Retinal pigment epithelial cell (primary cell): ENCODE measurements around the gene NFATC2.

ENCODE experiments used
- DNase-seq: peaks from one replicate; pipeline ENCODE4 v3.0.0-alpha.2; 2010; ENCODE audit warnings: low read depth
- H3K4me3 ChIP-seq: 2 replicates; pipeline ENCODE4 v1.5.1; 2011; ENCODE audit warnings: mild to moderate bottlenecking, low read length, control low read depth, moderate library complexity
- CTCF ChIP-seq: conservative IDR thresholded peaks from 2 replicates; pipeline ENCODE4 v1.5.1; 2011; ENCODE audit warnings: low read depth, low read length, control low read depth, inconsistent platforms

The NFATC2 gene

GRCh38 chr20:51456511-51457509, 85.7 kb downstream of the NFATC2 start:
- DNase-seq: peak; percentile 93
- H3K4me3 ChIP-seq: peak overlapping the region; percentile 40
- no peak for TF ChIP-seq CTCF

GRCh38 chr20:51454250-51454865, 88.2 kb downstream of the NFATC2 start:
- H3K4me3 ChIP-seq: no peak overlapping the region
- no peak for DNase-seq
- TF ChIP-seq CTCF: no peak

- no peak for TF ChIP-seq CTCF
- DNase-seq: no peak
- no peak overlapping the region for H3K4me3 ChIP-seq
These were observed 89.7 kb downstream of the NFATC2 start for GRCh38 chr20:51452734-51453365.

GRCh38 chr20:51452091-51452613, 90.4 kb downstream of the NFATC2 start:
- DNase-seq: no peak
- no peak overlapping the region for H3K4me3 ChIP-seq
- TF ChIP-seq CTCF: no peak

- DNase-seq: no peak
- TF ChIP-seq CTCF: no peak
- no peak overlapping the region for H3K4me3 ChIP-seq
These were observed 91.0 kb downstream of the NFATC2 start for GRCh38 chr20:51451484-51451883.

- no peak overlapping the region for H3K4me3 ChIP-seq
- no peak for TF ChIP-seq CTCF
- DNase-seq: no peak
These were observed 91.5 kb downstream of the NFATC2 start for GRCh38 chr20:51450984-51451383.
